Mesothelial cell of epicardium (in vitro differentiated cells): Measurements from ENCODE around the gene ATP11C. TPM values are rescaled to one million over a fixed set of nuclear protein-coding genes. Genes with fewer than 3 reads are reported as not detected.
A peak's percentile ranks its signal among the peaks of the same experiment; 100 is the strongest.
"Not testable (repeated sequence)": the region's sequence is repeated elsewhere in the genome, so short reads cannot be mapped to it uniquely, and the experiment has no call there.

ENCODE experiments used
- DNase-seq, 2 experiments: peaks; one replicate each; pipeline ENCODE4 v3.0.0; 2021; ENCODE audit warnings: low spot score in 2 of 2; ENCODE audit not compliant: unreplicated experiment in 2 of 2
- H3K27ac Mint-ChIP-seq: 2 replicates; pipeline ENCODE4 v1.8.0; 2021; ENCODE audit warnings: mixed read lengths
- H3K27me3 Mint-ChIP-seq: 2 replicates; pipeline ENCODE4 v1.8.0; 2021; ENCODE audit warnings: low read depth, mixed read lengths
- H3K36me3 Mint-ChIP-seq: 2 replicates; pipeline ENCODE4 v1.8.0; 2021; ENCODE audit warnings: mixed read lengths
- H3K4me1 Mint-ChIP-seq: 2 replicates; pipeline ENCODE4 v1.8.0; 2021; ENCODE audit warnings: mixed read lengths
- H3K4me3 Mint-ChIP-seq: 2 replicates; pipeline ENCODE4 v1.8.0; 2021; ENCODE audit warnings: mild to moderate bottlenecking, moderate library complexity, mixed read lengths
- H3K9me3 Mint-ChIP-seq: 2 replicates; pipeline ENCODE4 v1.8.0; 2021; ENCODE audit warnings: mixed read lengths
- total RNA-seq: library from RNA; stranded (reverse); gene quantifications from 3 replicates; pipeline ENCODE4 v1.2.1, GENCODE V29; 2021
- TF ChIP-seq, protein P1 (sequence below): fragments of 200-600 bp; sonication (generic); IDR thresholded peaks from one replicate; pipeline ENCODE4 v1.5.0; 2021; ENCODE audit warnings: antibody characterized with exemption; ENCODE audit not compliant: unreplicated experiment

The ATP11C gene
- total RNA-seq, 1 donor from 2014 or later = 22.1 TPM

DNA sequence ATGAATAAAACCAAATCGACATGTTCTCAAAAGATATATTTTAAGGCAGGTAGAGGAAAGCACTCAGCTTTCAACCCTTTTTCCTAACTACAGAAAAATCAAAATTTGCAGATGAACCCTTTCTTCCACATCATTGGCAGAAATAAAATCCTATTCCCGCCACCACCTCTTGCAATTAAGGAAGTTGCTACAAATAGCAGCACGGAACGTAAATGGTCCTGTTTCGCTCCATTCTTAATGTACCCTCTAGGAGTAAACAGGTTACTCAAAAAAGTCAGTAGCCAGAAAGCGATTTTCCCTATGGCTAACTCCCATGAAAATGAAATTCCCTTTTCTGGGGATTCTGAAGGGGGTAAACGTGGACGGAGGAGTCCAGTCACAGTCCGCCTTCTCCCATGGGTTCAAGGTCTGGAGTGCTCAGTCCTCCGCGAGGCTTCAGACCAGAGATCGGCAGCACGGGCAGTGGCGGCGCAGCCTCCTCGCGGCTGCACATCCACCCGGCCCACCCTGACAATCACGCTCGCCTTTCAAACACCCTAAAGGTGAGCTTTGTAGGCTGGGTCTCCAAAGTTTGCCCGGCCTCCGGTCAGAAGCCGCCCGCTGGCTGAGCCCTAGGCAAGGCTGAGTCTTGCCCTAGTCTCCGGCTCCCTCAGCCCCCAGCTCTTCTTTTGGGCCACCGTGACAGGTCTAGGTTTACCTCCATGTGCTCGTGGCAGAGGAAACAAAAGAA, 1.8 kb downstream of the ATP11C start:
- no peaks in the 10 kb centered on the region for H3K9me3 Mint-ChIP-seq
- peaks cover 23% of the 10 kb centered on the region for H3K4me1 Mint-ChIP-seq
- TF ChIP-seq, protein P1, sequence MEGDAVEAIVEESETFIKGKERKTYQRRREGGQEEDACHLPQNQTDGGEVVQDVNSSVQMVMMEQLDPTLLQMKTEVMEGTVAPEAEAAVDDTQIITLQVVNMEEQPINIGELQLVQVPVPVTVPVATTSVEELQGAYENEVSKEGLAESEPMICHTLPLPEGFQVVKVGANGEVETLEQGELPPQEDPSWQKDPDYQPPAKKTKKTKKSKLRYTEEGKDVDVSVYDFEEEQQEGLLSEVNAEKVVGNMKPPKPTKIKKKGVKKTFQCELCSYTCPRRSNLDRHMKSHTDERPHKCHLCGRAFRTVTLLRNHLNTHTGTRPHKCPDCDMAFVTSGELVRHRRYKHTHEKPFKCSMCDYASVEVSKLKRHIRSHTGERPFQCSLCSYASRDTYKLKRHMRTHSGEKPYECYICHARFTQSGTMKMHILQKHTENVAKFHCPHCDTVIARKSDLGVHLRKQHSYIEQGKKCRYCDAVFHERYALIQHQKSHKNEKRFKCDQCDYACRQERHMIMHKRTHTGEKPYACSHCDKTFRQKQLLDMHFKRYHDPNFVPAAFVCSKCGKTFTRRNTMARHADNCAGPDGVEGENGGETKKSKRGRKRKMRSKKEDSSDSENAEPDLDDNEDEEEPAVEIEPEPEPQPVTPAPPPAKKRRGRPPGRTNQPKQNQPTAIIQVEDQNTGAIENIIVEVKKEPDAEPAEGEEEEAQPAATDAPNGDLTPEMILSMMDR = no peak
- H3K4me3 Mint-ChIP-seq = peak overlapping the region; percentile 74
- H3K27me3 Mint-ChIP-seq = no peaks in the 10 kb centered on the region
- H3K27ac Mint-ChIP-seq = peak overlapping the region; percentile 50
- no peak for DNase-seq
- no peaks in the 10 kb centered on the region for H3K36me3 Mint-ChIP-seq

DNA sequence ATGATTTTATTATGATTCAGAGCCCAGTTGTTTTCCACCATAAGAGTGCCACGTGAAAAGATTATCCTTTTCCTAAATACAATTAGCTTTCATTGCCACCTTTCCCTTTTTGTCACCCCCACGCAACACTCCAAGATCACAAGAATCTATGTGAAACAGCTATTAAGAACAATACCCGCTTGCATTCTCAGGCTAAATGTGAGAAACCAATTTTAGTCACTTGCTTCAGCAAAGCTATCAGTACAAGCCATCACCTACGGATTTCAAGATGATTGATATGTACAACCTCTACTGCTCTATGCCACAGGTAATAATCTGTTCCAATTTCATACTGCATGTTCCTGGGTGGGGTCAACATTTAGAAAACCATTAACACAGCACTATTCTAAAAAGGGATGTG, 2.5 kb downstream of the ATP11C start:
- Mint-ChIP-seq H3K4me1 (peaks cover 23% of the 10 kb centered on the region), H3K36me3 (no peaks in the 10 kb centered on the region), H3K27me3 (no peaks in the 10 kb centered on the region), H3K27ac (no peak overlapping the region), H3K9me3 (peaks cover 6% of the 10 kb centered on the region), H3K4me3 (peak overlapping the region; percentile 74)
- TF ChIP-seq, protein P1 = no peak
- no peak for DNase-seq

DNA sequence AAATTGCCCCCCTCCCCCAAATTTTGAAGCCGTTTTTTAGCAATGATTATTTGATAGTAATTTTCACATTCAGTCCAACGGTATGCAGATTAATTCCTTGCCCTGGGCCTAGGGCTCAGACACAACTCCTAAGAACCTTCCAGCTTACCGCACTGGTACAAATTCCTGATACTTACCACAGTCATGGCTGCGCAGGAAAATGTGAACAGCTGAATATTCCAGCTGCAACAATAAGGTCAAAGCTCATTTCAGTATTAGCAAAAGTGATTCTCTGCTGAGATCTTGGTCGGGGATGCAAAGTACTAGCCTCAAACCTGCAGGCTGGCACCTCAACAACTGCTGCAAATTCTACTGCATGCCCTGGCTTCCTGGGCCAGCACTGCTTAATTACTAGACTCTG, 3.0 kb downstream of the ATP11C start:
- peaks cover 23% of the 10 kb centered on the region for H3K4me1 Mint-ChIP-seq
- H3K36me3 Mint-ChIP-seq = no peaks in the 10 kb centered on the region
- no peak overlapping the region for H3K4me3 Mint-ChIP-seq
- no peak overlapping the region for H3K27ac Mint-ChIP-seq
- DNase-seq = no peak
- H3K9me3 Mint-ChIP-seq = peaks cover 8% of the 10 kb centered on the region
- TF ChIP-seq, protein P1 = no peak
- no peaks in the 10 kb centered on the region for H3K27me3 Mint-ChIP-seq

DNA sequence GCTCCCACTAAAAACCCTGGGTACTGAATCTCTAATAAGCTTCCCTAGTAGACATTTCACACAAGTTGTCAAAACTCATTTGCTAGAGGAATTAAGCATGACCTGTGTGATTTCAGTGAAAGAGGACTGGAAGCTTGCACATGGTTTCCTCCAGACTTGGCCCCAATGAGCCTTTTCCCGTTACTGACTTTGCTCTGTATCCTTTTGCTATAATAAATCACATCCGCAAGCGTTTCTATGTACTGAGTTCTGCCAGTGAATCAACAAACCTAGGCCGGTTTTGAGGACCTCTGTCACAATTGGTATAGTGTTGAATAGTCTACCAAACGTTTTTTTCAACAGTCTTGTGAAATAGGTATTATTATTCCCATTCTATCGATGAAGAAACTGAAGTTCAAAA, 8.2 kb downstream of the ATP11C start:
- H3K4me1 Mint-ChIP-seq = peaks cover 5% of the 10 kb centered on the region
- no peaks in the 10 kb centered on the region for H3K27me3 Mint-ChIP-seq
- no peak overlapping the region for H3K27ac Mint-ChIP-seq
- H3K36me3 Mint-ChIP-seq = peaks cover 3% of the 10 kb centered on the region
- H3K9me3 Mint-ChIP-seq = peaks cover 26% of the 10 kb centered on the region
- TF ChIP-seq, protein P1 = no peak
- DNase-seq = no peak
- no peak overlapping the region for H3K4me3 Mint-ChIP-seq

DNA sequence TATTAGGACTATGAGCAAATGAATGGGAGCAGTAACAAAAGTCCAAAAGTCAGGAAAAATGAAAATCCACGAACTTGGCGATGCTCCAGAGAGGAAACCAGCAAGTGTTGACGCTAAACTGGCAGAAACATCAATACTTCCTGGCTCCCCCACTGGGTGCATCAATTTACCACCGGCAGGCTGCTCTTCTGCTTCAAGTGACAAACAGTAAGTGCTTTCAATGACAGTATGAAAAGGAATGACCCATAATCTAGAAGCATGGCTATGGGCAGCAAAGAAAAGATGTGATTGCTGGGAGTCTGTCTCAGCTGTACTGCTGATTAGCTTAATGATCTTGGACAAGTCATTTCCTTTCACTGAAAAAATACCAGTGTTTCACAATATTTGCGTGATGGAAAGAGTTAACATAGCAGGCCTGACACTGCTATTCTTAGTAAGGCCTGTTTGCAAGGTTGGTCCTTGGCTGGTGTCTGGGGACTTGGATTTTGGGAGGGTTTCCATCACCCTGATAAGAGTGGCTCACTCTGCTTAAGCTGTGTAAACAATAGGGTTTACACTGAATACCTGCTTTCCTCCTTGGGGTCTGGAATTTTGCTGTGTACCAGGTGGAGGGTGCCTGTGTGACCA, 8.7 kb downstream of the ATP11C start:
- Mint-ChIP-seq H3K4me3 (no peak overlapping the region), H3K27me3 (no peaks in the 10 kb centered on the region), H3K9me3 (peaks cover 26% of the 10 kb centered on the region), H3K36me3 (peaks cover 3% of the 10 kb centered on the region), H3K27ac (no peak overlapping the region), H3K4me1 (peaks cover 1% of the 10 kb centered on the region)
- DNase-seq = no peak
- TF ChIP-seq, protein P1 = no peak

DNA sequence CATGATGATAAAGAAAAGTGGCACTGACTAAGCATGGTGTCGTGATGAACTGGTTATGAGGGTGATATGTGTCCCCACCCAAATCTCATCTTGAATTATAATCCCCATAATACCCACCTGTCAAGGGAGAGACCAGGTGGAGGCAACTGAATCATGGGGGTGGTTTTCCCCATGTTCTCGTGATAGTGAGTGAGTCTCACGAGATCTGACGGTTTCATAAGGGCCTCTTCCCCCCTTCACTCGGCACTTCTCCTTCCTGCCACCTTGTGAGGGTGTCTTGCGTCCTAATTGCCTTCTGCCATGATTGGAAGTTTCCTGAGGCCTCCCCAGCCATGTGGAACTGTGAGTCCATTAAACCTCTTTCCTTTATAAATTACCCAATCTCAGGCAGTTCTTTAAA, 11.7 kb downstream of the ATP11C start:
- H3K27me3 Mint-ChIP-seq, H3K27ac Mint-ChIP-seq, H3K36me3 Mint-ChIP-seq, DNase-seq, H3K4me1 Mint-ChIP-seq, H3K4me3 Mint-ChIP-seq: not testable (repeated sequence)
- H3K9me3 Mint-ChIP-seq = peaks cover 36% of the 10 kb centered on the region
